ENCODE results near the gene LRP1B.

The LRP1B gene

GRCh38 chr2:140604096-140604495 is 1526.7 kb downstream of the LRP1B start:
- no peaks in the 10 kb centered on the region for H3K36me3 Mint-ChIP-seq
- ATAC-seq, result no peak
- no peak overlapping the region for H3K4me3 Mint-ChIP-seq
- H3K27me3 Mint-ChIP-seq, result no peaks in the 10 kb centered on the region
- H3K27ac Mint-ChIP-seq, result no peak overlapping the region
- no peaks in the 10 kb centered on the region for H3K9me3 Mint-ChIP-seq
- H3K4me1 Mint-ChIP-seq, result no peaks in the 10 kb centered on the region

- no peak overlapping the region for H3K4me3 Mint-ChIP-seq
- H3K36me3 Mint-ChIP-seq, result no peaks in the 10 kb centered on the region
- H3K27ac Mint-ChIP-seq, result no peak overlapping the region
- ATAC-seq, result no peak
- no peaks in the 10 kb centered on the region for H3K9me3 Mint-ChIP-seq
- H3K27me3 Mint-ChIP-seq, result no peaks in the 10 kb centered on the region
- no peaks in the 10 kb centered on the region for H3K4me1 Mint-ChIP-seq
These were observed 1527.4 kb downstream of the LRP1B start for GRCh38 chr2:140603416-140603815.

- no peaks in the 10 kb centered on the region for H3K4me1 Mint-ChIP-seq
- ATAC-seq, result no peak
- H3K4me3 Mint-ChIP-seq, result no peak overlapping the region
These were observed 1529.0 kb downstream of the LRP1B start for GRCh38 chr2:140601801-140602200.

GRCh38 chr2:140601342-140601741 is 1529.5 kb downstream of the LRP1B start:
- Mint-ChIP-seq H3K27me3 (no peaks in the 10 kb centered on the region), H3K9me3 (no peaks in the 10 kb centered on the region), H3K27ac (no peak overlapping the region), H3K4me1 (no peaks in the 10 kb centered on the region), H3K36me3 (no peaks in the 10 kb centered on the region), H3K4me3 (no peak overlapping the region)
- no peak for ATAC-seq

More at GRCh38 chr2:140601801-140602200, 1529.0 kb downstream of the LRP1B start:
- Mint-ChIP-seq H3K36me3 (no peaks in the 10 kb centered on the region), H3K27me3 (no peaks in the 10 kb centered on the region), H3K9me3 (no peaks in the 10 kb centered on the region), H3K27ac (no peak overlapping the region)

- no peaks in the 10 kb centered on the region for H3K9me3 Mint-ChIP-seq
- H3K36me3 Mint-ChIP-seq, result no peaks in the 10 kb centered on the region
- H3K4me3 Mint-ChIP-seq, result no peak overlapping the region
- ATAC-seq, result no peak
- no peaks in the 10 kb centered on the region for H3K27me3 Mint-ChIP-seq
- no peaks in the 10 kb centered on the region for H3K4me1 Mint-ChIP-seq
- no peak overlapping the region for H3K27ac Mint-ChIP-seq
These were observed 1530.7 kb downstream of the LRP1B start for GRCh38 chr2:140600116-140600515.

GRCh38 chr2:140597836-140598235 is 1533.0 kb downstream of the LRP1B start:
- Mint-ChIP-seq H3K9me3 (no peaks in the 10 kb centered on the region), H3K4me3 (no peak overlapping the region), H3K4me1 (no peaks in the 10 kb centered on the region), H3K27me3 (no peaks in the 10 kb centered on the region), H3K36me3 (no peaks in the 10 kb centered on the region), H3K27ac (no peak overlapping the region)
- ATAC-seq, result peak; percentile 27

GRCh38 chr2:140597205-140597604 is 1533.6 kb downstream of the LRP1B start:
- Mint-ChIP-seq H3K9me3 (no peaks in the 10 kb centered on the region), H3K27me3 (no peaks in the 10 kb centered on the region), H3K4me1 (no peaks in the 10 kb centered on the region), H3K4me3 (no peak overlapping the region), H3K27ac (no peak overlapping the region), H3K36me3 (no peaks in the 10 kb centered on the region)
- ATAC-seq, result no peak

- Mint-ChIP-seq H3K27me3 (no peaks in the 10 kb centered on the region), H3K27ac (no peak overlapping the region), H3K9me3 (no peaks in the 10 kb centered on the region), H3K4me1 (no peaks in the 10 kb centered on the region), H3K36me3 (no peaks in the 10 kb centered on the region), H3K4me3 (no peak overlapping the region)
- ATAC-seq, result no peak
These were observed 1534.4 kb downstream of the LRP1B start for GRCh38 chr2:140596447-140596846.

- no peaks in the 10 kb centered on the region for H3K27me3 Mint-ChIP-seq
- no peak overlapping the region for H3K27ac Mint-ChIP-seq
- no peaks in the 10 kb centered on the region for H3K4me1 Mint-ChIP-seq
- H3K4me3 Mint-ChIP-seq, result no peak overlapping the region
- no peak for ATAC-seq
- no peaks in the 10 kb centered on the region for H3K36me3 Mint-ChIP-seq
- no peaks in the 10 kb centered on the region for H3K9me3 Mint-ChIP-seq
These were observed 1535.7 kb downstream of the LRP1B start for GRCh38 chr2:140595107-140595506.

- H3K4me3 Mint-ChIP-seq, result no peak overlapping the region
- no peak for ATAC-seq
- H3K4me1 Mint-ChIP-seq, result no peaks in the 10 kb centered on the region
- H3K27me3 Mint-ChIP-seq, result no peaks in the 10 kb centered on the region
- H3K27ac Mint-ChIP-seq, result no peak overlapping the region
- H3K36me3 Mint-ChIP-seq, result no peaks in the 10 kb centered on the region
- no peaks in the 10 kb centered on the region for H3K9me3 Mint-ChIP-seq
These were observed 1537.7 kb downstream of the LRP1B start for GRCh38 chr2:140593132-140593531.

- H3K27me3 Mint-ChIP-seq, result no peaks in the 10 kb centered on the region
- no peak for ATAC-seq
These were observed 1541.1 kb downstream of the LRP1B start for GRCh38 chr2:140589696-140590095.

GRCh38 chr2:140589273-140589672 is 1541.5 kb downstream of the LRP1B start:
- H3K27ac Mint-ChIP-seq, result no peak overlapping the region
- no peak overlapping the region for H3K4me3 Mint-ChIP-seq
- H3K4me1 Mint-ChIP-seq, result no peaks in the 10 kb centered on the region
- no peaks in the 10 kb centered on the region for H3K27me3 Mint-ChIP-seq
- H3K9me3 Mint-ChIP-seq, result no peaks in the 10 kb centered on the region
- H3K36me3 Mint-ChIP-seq, result no peaks in the 10 kb centered on the region
- ATAC-seq, result no peak

More at GRCh38 chr2:140589696-140590095, 1541.1 kb downstream of the LRP1B start:
- H3K4me3 Mint-ChIP-seq, result no peak overlapping the region
- H3K36me3 Mint-ChIP-seq, result no peaks in the 10 kb centered on the region
- no peaks in the 10 kb centered on the region for H3K9me3 Mint-ChIP-seq
- no peaks in the 10 kb centered on the region for H3K4me1 Mint-ChIP-seq
- no peak overlapping the region for H3K27ac Mint-ChIP-seq

- no peaks in the 10 kb centered on the region for H3K36me3 Mint-ChIP-seq
- no peaks in the 10 kb centered on the region for H3K4me1 Mint-ChIP-seq
- peak; percentile 51 for ATAC-seq
- H3K27me3 Mint-ChIP-seq, result no peaks in the 10 kb centered on the region
- H3K27ac Mint-ChIP-seq, result no peak overlapping the region
- H3K9me3 Mint-ChIP-seq, result no peaks in the 10 kb centered on the region
- H3K4me3 Mint-ChIP-seq, result no peak overlapping the region
These were observed 1544.4 kb downstream of the LRP1B start for GRCh38 chr2:140586379-140586778.

- Mint-ChIP-seq H3K4me3 (no peak overlapping the region), H3K9me3 (no peaks in the 10 kb centered on the region), H3K27me3 (no peaks in the 10 kb centered on the region), H3K27ac (no peak overlapping the region), H3K4me1 (no peaks in the 10 kb centered on the region), H3K36me3 (no peaks in the 10 kb centered on the region)
- ATAC-seq, result no peak
These were observed 1545.8 kb downstream of the LRP1B start for GRCh38 chr2:140585016-140585415.

GRCh38 chr2:140584471-140584870 is 1546.3 kb downstream of the LRP1B start:
- H3K9me3 Mint-ChIP-seq, result no peaks in the 10 kb centered on the region
- H3K4me1 Mint-ChIP-seq, result no peaks in the 10 kb centered on the region
- ATAC-seq, result no peak
- H3K27ac Mint-ChIP-seq, result no peak overlapping the region
- no peak overlapping the region for H3K4me3 Mint-ChIP-seq
- H3K36me3 Mint-ChIP-seq, result no peaks in the 10 kb centered on the region
- no peaks in the 10 kb centered on the region for H3K27me3 Mint-ChIP-seq

GRCh38 chr2:140580532-140581151 is 1550.2 kb downstream of the LRP1B start:
- Mint-ChIP-seq H3K27ac (no peak overlapping the region), H3K27me3 (no peaks in the 10 kb centered on the region), H3K36me3 (no peaks in the 10 kb centered on the region), H3K9me3 (no peaks in the 10 kb centered on the region), H3K4me1 (no peaks in the 10 kb centered on the region), H3K4me3 (no peak overlapping the region)
- ATAC-seq, result no peak

- Mint-ChIP-seq H3K27ac (no peak overlapping the region), H3K4me1 (no peaks in the 10 kb centered on the region), H3K9me3 (no peaks in the 10 kb centered on the region), H3K27me3 (no peaks in the 10 kb centered on the region), H3K36me3 (no peaks in the 10 kb centered on the region), H3K4me3 (no peak overlapping the region)
- no peak for ATAC-seq
These were observed 1553.4 kb downstream of the LRP1B start for GRCh38 chr2:140577453-140577852.
